Retinal pigment epithelial cell (primary cell): ENCODE measurements around the gene C4orf46.

Experiments
- DNase-seq: peaks from one replicate; pipeline ENCODE4 v3.0.0-alpha.2; 2010; ENCODE audit warnings: low read depth
- H3K4me3 ChIP-seq: 2 replicates; pipeline ENCODE4 v1.5.1; 2011; ENCODE audit warnings: mild to moderate bottlenecking, low read length, control low read depth, moderate library complexity
- CTCF ChIP-seq: conservative IDR thresholded peaks from 2 replicates; pipeline ENCODE4 v1.5.1; 2011; ENCODE audit warnings: low read depth, low read length, control low read depth, inconsistent platforms

The C4orf46 gene

GRCh38 chr4:158652920-158653319 is 18.8 kb downstream of the C4orf46 start:
- H3K4me3 ChIP-seq: no peak overlapping the region
- no peak for TF ChIP-seq CTCF
- DNase-seq: no peak

GRCh38 chr4:158649111-158649680 is 22.5 kb downstream of the C4orf46 start:
- TF ChIP-seq CTCF: no peak

GRCh38 chr4:158644760-158645159 is 26.9 kb downstream of the C4orf46 start:
- no peak for DNase-seq
- TF ChIP-seq CTCF: no peak
- H3K4me3 ChIP-seq: no peak overlapping the region

More at GRCh38 chr4:158649111-158649680, 22.5 kb downstream of the C4orf46 start:
- no peak overlapping the region for H3K4me3 ChIP-seq
- DNase-seq: no peak

- H3K4me3 ChIP-seq: no peak overlapping the region
- TF ChIP-seq CTCF: no peak
- DNase-seq: no peak
Measured at GRCh38 chr4:158644356-158644755, 27.3 kb downstream of the C4orf46 start.

- H3K4me3 ChIP-seq: no peak overlapping the region
- DNase-seq: no peak
- TF ChIP-seq CTCF: no peak
Measured at GRCh38 chr4:158636619-158637018, 35.1 kb downstream of the C4orf46 start.

- peak; percentile 39 for DNase-seq
- no peak overlapping the region for H3K4me3 ChIP-seq
- TF ChIP-seq CTCF: no peak
Measured at GRCh38 chr4:158630893-158631292, 40.8 kb downstream of the C4orf46 start.

- DNase-seq: no peak
- no peak overlapping the region for H3K4me3 ChIP-seq
- TF ChIP-seq CTCF: no peak
Measured at GRCh38 chr4:158625544-158625943, 46.1 kb downstream of the C4orf46 start.
